Hepatocyte (in vitro differentiated cells): ENCODE data around the gene SLC25A28.

Experiments used
- EZH2phosphoT487 ChIP-seq: fragments of 200-600 bp; sonication (generic); IDR thresholded peaks from one replicate; pipeline ENCODE4 v1.6.1; 2018; ENCODE audit warnings: antibody characterized with exemption, mild to moderate bottlenecking, low read depth, moderate library complexity; ENCODE audit not compliant: unreplicated experiment, severe bottlenecking
- TF ChIP-seq, protein P1 (sequence below): fragments of 200-600 bp; sonication (generic); IDR thresholded peaks from 2 replicates; pipeline ENCODE4 v1.5.1; 2016; ENCODE audit warnings: antibody characterized with exemption, mild to moderate bottlenecking; ENCODE audit not compliant: poor library complexity

DNA sequence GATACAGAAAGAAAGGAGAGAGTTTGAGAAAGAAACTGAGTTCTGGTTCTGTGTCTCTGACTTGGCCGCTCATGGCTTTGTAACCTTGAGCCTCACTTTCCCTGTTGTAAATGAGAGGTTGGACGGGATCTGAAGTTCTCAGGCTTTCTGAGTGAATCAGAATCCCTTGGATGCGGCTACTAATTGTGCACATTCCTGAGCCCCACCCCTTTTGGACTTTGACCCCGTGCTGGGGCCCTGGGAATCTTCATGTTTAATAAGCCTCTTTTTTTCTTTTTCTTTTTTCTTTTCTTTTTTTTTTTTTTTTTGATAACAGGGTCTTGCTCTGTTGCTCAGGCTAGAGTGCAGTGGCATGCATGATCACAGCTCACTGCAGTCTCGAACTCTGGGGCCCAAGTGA, 26.9 kb downstream of the SLC25A28 start:
- TF ChIP-seq, protein P1, sequence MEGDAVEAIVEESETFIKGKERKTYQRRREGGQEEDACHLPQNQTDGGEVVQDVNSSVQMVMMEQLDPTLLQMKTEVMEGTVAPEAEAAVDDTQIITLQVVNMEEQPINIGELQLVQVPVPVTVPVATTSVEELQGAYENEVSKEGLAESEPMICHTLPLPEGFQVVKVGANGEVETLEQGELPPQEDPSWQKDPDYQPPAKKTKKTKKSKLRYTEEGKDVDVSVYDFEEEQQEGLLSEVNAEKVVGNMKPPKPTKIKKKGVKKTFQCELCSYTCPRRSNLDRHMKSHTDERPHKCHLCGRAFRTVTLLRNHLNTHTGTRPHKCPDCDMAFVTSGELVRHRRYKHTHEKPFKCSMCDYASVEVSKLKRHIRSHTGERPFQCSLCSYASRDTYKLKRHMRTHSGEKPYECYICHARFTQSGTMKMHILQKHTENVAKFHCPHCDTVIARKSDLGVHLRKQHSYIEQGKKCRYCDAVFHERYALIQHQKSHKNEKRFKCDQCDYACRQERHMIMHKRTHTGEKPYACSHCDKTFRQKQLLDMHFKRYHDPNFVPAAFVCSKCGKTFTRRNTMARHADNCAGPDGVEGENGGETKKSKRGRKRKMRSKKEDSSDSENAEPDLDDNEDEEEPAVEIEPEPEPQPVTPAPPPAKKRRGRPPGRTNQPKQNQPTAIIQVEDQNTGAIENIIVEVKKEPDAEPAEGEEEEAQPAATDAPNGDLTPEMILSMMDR, result no peak
- TF ChIP-seq EZH2phosphoT487, result no peak
